ENCODE results near the gene RAPGEF2.
"Not testable (repeated sequence)": the region's sequence is repeated elsewhere in the genome, so short reads cannot be mapped to it uniquely, and the experiment has no call there.

RAPGEF2 gene

DNA sequence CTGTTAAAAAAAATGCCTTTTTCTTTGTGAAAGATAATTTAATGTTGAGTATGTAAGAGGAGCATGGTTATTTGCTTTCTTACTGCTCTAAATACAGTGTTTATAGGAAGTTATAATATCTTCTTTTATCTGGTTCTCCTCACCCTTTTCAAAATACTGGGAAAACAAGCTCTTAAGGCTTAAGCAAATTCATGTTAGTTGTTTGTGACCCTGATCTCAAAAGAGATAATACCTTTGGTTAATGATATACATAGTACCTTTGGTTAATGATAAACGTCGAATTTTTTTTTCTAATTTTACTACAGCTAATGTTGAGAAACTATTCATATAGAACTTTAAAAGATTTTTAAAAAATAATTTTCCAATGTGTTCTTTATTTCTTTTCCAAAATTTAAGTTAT, 180.1 kb downstream of the RAPGEF2 start:
- DNase-seq, result no peak

DNA sequence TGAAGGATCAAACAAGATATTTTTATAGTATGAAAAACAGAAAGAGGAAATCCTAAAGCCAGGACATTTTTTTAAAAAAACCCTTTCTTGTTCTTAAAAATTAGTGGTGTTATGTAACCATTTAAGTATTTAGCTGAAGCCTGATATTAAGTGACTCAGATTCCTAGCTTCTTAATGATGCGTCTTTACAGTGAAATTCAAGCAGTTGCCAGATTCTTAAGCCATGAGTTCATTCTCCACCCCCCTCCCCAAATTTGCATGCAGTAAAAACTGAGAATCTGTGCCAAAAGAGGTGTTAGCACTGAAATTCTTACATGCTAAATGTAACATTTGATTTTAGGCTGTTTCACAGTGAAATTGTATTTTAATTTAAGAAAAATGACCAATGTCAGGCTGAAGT, 180.8 kb downstream of the RAPGEF2 start:
- DNase-seq, result no peak

DNA sequence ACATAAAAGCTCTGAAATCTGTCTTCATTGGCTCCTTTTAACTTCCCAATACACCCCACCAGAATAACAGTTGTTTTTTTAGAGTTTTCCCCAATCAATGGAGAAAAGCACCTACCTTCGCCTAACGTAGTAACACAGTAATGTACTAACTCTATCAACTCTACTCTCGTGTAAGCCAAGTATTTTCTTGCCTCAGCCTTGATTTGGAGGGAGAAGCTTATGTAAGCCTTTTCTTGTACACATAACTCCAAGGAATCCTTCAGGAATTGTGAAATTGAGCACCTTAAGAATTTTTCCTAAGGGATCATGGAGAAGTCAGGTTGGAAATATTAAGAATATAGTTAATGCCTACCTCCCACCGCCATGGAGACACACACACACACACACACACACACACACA, 181.2 kb downstream of the RAPGEF2 start:
- no peak for DNase-seq

DNA sequence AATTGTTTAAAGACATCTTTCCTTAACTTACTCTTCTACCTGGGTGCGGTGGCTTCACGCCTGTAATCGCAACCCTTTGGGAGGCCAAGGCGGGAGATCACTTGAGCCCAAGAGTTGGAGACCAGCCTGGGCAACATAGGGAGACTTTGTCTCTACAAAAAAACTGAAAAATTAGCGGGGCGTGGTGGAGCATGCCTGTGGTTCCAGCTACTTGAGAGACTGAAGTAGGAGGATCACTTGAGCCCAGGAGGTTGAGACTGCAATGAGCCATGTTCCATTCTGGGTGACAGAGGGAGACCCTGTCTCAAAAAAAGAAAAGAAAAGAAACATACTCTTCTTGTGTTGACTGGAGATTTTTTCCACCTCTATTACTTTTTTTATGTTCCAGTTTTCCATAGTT, 181.9 kb downstream of the RAPGEF2 start:
- no peak for DNase-seq

DNA sequence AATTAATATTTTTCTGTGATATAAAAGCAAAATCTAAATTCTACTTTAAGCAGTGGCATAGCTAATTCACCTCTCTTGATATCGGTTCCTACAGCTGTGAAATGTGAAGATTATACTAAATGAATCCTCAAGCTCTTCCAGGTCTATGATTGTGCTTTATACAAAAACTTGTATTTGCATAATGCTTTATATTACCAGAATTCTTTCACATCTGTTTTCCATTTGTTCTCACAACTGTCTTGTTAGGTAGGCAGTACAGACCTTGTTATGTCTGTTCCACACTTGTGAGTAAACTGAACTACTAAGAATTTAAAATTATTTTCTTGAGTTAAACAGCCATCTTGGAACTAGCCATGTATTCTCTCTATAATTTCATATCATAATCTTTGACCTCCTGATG, 184.9 kb downstream of the RAPGEF2 start:
- no peak for DNase-seq

DNA sequence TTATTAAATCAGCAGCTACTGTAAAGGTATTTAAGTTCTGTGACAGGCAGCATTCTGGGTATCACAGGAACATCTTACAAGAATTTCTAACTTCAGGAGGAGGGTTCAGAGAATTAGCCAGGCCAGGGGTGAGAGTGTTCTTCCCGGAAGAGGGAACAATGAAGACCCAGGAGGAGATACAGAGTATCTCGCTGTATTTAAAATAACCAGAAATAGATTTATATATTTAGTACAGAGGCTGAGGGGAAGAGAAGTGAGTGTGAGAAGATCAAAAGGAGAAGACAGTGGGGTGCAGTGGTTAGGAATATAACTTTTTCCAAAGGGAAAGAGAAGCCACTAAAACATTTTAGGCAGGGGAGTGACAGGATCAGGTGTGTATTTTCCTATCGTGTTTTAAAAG, 186.8 kb downstream of the RAPGEF2 start:
- DNase-seq, result no peak

DNA sequence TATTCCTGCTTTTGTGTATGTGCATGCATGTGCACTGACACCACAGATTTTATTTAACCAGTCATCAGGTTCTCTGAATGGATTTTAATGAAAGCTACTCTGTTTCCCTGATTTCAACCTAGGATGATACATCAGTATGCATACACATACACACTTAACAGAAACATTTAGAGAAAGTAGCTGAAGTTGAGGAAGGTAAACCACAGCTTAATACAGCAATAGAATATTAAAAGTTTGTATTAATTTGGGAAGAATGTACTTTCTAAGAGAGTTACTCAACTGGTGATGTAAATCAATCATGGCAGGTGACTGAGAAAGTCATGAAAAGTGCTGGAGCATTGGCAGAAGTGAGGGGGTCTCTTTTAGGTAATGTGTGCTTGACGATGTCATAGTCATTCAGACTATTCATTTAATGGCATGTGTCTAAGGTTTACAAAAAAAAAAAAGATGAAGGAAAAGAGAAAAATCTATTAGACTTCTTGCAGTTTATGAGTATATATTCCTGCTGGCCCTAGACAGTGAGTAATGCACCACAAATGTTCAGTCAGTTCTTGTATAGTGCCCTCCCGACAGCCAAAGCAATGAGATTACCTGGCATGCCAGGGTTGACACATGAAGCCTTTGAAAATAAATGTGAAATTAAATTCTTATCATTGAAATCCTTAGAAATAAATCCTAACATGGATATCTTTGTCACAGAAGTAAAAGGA, 187.6 kb downstream of the RAPGEF2 start:
- DNase-seq, result no peak

DNA sequence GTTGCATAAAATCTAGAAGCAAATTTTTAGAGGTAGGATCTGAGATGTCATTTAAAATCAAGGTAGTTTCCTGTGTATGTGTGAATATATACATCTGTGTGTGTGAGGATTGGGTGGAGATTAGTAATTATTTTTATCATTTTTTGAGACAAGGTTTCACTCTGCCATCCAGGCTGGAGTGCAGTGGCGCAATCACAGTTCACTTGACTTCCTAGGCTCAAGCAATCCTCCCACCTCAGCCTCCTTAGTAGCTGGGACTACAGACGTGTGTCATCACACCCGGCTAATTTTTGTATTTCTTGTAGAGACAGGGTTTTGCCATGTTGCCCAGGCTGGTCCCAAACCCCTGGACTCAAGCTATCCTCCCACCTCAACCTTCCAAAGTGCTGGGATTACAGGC, 188.3 kb downstream of the RAPGEF2 start:
- DNase-seq, result no peak

DNA sequence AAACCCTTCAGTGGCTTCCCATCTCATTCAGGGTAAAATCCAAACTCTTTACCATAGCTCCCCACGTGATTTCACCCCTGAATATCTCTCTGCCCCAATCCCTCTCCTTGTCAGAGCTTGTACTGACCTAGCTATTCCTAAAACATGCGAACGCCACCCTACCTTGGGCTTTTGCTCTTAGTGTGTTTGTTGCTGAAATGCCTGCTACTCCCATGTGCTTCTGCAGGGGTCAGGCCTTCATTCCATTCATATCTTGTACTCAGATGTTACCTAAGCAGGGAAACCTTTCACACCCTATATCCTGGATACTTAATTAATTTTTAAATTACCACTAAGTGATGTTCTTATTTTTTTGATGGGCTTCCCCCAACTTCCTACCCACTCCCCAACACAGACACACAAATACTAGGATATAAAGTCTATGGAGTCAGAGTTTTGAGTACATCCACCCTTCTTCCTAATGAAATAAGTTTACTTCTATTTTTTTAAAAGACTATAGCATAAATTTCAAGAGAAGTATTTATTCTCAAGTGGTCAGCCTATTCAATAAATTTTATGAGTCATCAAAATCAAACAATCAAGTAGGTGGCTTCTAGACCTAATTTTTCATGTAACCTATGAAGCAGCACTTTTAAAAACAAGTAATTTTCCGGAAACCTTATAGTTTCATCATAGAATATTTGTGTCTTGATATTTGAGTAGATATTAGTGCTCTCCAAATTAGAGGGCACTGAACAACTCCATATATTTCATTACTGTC, 189.4 kb downstream of the RAPGEF2 start:
- no peak for DNase-seq

DNA sequence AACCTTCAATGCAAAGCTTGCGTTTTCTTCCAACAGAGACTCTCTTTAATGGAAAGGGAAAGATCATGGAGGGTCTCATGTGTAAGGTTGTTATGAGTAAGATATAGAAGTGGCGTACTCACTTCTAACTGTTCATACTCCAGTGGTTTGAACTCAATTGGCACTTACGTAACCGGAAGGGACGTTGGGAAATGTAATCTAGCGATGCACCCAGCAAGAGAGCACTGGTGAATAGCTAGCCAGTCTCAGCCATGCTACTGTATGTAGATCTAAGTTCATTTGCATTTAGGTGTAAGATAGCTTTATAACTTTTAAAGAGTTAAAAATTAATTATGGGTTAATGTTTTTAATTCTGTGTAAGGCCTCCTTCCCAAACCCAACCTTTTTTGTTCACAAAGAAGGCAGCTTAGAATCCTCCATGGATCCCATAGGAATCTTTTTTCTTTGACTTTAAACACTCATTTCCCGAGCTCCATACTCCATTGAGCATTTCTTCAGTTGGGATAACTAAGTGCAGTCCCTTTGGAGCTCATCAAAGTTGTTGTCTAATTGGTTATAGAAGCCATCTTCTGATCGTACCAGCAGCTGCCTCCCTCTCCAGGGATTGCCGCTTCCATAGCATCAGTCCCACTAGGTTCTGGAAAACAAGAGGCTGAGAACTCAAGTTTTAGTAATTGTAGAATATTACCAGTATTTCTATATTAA, 191.1 kb downstream of the RAPGEF2 start:
- no peak for DNase-seq

DNA sequence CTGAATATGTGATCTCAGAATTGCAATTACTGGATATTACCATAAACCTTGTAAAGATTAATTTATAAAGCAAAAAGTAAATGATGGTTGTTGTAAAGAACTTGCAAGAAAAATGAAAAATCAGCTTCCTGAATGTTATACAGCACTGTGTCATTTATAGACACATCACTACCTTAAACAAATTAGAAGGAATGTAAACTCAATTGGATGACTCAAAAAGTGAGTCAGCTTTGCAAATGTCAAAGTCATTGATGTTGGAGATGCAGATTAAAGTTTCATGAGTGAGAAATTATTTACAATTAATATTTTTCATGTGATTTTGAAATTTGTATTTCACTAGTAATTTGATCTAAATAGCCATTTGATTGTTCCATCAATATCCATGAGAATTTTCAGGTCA, 193.2 kb downstream of the RAPGEF2 start:
- no peak for DNase-seq

DNA sequence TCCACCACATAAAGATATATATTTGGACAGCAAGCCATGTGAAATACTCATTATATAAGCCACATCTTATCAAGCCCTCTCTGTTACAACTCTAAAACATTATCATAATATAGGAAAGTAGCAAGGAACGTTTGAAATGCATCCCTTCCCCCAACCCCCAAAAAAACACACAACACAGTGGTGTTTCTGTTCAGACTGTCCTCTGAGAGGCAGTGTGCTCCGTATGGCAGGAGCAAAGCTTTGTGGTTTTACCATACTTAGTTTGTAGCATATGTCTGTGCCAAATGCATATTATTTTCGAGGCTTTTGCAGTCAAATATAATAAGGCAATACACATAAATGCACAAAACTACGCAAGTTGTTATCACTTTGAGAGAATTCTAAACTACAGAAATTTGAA, 194.2 kb downstream of the RAPGEF2 start:
- DNase-seq, result no peak

DNA sequence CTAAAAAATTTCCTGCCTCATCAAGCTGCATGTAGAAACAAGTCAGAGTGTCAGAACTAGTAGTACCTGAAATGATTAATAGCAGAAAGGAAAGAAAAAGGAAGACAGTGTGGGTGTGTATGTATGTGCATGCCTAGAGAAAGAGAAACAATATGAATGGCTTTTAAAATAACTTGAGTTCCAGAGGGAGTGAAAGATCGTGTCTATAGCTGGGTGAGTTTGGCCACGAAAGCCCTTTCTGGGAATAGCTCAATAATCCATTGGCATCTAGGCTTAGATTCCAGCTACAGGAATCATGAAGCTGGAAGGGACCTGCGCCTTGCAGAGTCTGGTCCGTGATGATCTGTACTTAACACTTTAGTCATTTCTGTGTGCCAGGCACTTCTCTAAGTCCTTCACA, 195.6 kb downstream of the RAPGEF2 start:
- DNase-seq, result no peak

DNA sequence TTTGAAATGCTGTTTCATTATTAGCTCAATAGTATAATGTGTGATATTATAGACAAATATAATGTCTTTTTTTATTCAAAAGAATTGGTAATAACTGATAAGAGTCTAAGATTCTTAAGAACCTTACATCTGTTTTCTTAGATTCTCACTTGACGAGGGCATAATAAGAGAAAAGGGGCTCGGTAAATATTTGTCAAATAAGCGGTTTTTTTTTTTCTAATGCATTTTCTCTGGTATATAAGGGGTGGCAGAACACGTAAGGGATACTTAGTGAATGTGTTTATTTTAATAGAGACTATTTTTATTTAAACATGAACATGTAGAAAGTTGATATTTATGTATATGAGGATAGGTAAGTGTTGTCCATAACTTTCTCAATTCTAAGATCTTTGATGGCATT, 200.6 kb downstream of the RAPGEF2 start:
- no peak for DNase-seq

DNA sequence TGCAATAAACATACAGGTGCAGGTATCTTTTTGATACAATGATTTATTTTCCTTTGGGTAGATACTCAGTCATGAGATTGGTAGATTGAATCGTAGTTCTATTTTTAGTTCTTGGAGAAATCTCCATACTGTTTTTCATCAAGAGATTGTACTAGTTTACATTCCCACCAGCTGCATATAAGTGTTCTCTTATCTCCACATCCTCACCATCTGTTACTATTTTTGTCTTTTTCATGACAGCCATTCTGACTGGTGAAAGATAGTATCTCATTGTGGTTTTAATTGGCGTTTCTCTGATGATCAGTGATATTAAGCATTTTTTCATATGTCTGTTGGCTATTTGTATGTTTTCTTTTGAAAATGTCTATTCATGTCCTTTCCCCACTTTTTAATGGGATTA, 202.2 kb downstream of the RAPGEF2 start:
- no peak for DNase-seq

DNA sequence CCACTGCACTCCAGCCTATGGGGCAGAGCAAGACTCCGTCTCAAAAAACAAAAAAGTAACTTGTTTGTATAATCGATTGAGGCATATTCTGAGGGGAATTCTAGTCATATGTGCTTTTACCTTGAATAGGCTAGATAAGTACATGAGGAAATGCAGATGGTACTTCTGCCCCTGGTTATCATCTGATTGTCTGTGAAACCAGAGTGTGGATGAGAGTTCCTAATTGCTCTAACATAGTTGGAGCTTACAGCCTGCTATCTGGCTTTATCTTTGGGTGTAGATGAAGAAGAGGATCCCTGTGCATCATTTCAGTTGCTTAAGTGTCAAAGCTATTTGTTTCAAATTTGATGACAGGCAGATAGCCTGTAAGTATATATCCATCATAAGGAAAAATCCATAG, 205.1 kb downstream of the RAPGEF2 start:
- no peak for DNase-seq

DNA sequence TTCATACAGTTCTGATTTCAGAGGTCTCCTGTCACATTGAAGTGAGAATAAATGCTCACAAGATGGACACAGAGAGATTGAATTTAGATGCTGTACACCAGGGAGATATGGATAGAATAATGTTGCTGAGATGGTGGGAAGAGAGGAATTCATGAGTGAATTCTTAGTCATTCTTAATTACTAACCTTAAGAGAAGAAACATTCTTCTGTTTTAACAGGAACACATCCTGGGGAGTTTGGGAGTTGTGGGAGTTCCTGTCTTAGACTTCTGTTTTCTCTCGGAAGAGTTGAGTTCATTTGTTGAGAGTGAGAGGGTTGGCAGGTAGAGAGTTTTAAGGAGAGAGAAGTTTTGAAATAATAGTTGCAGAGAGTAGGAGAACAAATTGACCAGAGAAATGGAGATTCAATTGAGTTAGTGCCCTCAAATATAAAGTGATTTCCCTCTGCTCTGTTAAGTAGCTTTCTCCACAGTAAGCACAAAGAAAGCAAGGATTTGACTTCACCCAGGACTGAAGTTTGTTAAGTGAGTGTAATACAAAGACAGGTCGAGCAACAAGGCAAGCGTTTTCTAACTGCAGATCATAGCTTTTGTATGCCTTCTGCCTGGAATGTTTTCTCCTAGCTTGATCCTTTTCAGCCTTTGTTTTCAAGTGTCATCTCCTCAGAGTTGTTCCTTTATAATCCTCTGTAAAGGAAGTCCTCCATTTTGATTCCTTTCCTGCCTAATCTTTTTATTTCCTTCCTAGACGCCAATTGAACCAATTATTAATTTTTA, 205.9 kb downstream of the RAPGEF2 start:
- DNase-seq, result no peak

DNA sequence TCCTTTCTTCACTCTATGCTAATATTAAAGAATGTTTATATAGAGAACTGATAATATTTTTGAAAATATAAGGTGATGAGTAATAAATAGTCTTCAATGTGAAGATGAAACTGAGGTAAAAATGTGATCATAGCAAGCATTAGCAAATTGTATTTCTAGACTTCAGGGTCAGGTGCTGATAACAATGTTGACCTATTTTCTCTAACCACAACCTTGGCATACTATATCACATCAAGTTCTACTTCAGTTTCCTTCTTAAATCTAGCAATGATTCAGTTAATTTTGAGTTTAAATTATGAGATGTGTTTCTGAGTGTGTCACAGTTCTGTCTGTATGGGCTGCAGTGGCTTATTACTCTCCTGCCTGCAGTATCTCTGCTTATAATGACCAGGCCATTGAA, 209.4 kb downstream of the RAPGEF2 start:
- no peak for DNase-seq

DNA sequence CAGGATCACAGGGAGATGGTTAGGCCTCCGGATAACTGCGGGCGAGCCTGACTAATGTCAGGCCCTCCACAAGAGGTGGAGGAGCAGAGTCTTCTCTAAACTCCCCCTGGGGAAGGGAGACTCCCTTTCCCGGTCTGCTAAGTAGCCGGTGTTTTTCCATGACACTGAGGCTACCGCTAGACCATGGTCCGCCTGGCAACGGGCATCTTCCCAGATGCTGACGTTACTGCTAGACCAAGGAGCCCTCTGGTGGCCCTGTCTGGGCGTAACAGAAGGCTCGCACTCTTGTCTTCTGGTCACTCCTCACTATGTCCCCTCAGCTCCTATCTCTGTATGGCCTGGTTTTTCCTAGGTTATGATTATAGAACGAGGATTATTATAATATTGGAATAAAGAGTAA, 213.0 kb downstream of the RAPGEF2 start:
- DNase-seq, result not testable (repeated sequence)

DNA sequence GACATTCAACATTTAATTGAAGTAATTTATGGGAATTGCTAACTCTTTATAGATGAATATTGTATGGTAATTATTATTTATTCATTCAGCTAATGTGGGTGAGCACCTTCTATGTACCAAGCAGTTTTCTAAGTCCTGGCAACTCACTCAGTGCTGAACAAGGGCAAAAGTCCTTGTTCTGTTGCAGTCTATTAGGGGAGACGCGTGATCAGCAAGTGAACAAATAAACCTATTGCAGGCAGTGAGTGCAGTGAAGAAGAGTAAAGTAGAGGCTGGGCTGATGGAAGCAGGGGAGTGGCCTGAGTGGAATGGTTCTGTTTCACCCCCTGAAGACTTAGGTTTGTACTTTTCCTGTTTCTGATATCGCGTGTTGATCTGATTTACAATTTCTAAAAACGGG, 214.3 kb downstream of the RAPGEF2 start:
- no peak for DNase-seq

DNA sequence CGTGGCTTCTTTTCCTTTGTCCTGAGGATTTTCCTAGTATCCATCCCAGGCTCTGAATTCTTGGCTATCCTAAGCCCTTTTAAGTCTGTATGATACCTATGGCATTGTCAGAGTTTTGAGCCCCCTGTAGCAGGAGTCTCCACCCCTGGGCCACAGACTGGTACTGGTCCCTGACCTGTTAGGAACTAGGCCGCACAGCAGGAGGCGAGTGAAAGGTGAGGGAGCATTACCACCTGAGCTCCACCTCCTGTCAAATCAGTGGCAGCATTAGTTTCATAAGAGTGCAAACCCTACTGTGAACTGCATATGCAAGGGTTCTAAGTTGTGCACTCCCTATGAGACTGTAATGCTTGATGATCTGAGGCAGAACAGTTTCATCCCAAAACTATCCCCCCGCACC, 216.1 kb downstream of the RAPGEF2 start:
- no peak for DNase-seq

DNA sequence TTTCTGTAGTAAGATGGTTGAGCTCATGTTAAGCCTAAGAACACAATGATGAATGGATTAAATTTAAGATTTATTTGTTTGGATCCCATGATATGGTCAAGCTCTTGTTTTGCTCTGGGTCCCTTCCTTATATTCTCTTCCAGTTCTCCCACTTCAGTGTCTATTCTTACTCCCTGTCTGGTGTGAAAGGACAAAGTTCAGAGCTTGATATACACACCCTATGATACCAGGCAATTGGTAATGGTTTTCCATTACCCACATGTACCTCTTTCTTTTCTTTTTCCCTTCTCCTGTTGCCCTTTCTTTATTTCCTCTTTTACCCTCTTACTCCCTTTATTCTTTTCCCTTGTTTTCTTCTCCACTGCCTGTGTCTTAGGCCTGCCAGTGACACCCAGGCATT, 223.6 kb downstream of the RAPGEF2 start:
- DNase-seq, result no peak

DNA sequence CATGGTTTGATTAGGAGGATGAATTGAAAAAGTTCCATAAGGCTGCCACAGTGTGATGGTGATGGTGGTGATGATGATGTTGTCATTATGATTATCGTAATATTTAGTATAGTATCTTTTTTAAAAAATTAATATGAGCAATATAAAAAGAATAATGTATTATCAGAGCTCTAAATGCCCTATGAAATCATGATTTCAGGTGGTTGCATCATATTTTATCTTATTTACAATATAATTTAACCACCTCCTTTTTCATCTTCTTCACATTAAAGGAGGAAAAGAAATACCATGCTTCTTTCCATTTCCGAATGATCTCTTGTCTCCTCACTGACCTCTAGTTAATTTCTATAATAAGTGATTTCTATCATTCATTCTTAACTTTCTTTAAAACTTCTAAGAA, 225.9 kb downstream of the RAPGEF2 start:
- DNase-seq, result no peak

All from stimulated activated CD4-positive, alpha-beta T cell treated with anti-CD3 and anti-CD28 coated beads, Interleukin-2, amount 100 ng/mL, for 48 hours (primary cell).